Heart left ventricle (tissue), 13 donors: Measurements from ENCODE around the gene SLC51A.

Source experiments
- POLR2A ChIP-seq, 2 donors: fragments of 450-650 bp; IDR thresholded peaks; one replicate each; pipeline ENCODE4 v1.6.1; 2017; ENCODE audit warnings: antibody characterized with exemption in 2 of 2, mild to moderate bottlenecking in 2 of 2, moderate library complexity in 2 of 2
- TF ChIP-seq, protein P1 (sequence below), 12 donors: fragments of 200-600 bp; sonication (generic) in 4 of 12; IDR thresholded peaks; one replicate each; pipeline versions ENCODE4 v1.5.0 to v1.8.0; 2018 to 2022; ENCODE audit warnings: antibody characterized with exemption in 12 of 12, mild to moderate bottlenecking in 5 of 12
- donor health status: ischemic (EF 13 %, LVEDD 7.1; RV severe dilation, severe dysfunction).
- donor health status: DM: no; HTN: yes; CAD: no.
- donor health status: DM: no; HTN: no; CAD: no.
- donor health status: ischemic (EF 25% LVEDD 6.9; RV normal size, moderate dysfunction).
- donor health status: ischemic (EF 25% LVEDD 5.7; RV mildly dilated, moderate dysfunction).
- donor health status: ischemic (EF 35%, LVEDD 5.7; RV mildly dilated, moderate dysfunction).
- donor health status: nonischemic (EF 11% LVEDD 7.7; RV severe dilation, severe dysfunction).
- donor health status: DM: yes; HTN: yes; CAD: no.
- donor health status: PGD.
- donor health status: ischemic (EF 29% LVEDD 5.4; RV normal size, mild dysfunction).
- donor health status: nonischemic (EF 23%, LVEDD 6.1; RV moderate dilation, normal function).

DNA sequence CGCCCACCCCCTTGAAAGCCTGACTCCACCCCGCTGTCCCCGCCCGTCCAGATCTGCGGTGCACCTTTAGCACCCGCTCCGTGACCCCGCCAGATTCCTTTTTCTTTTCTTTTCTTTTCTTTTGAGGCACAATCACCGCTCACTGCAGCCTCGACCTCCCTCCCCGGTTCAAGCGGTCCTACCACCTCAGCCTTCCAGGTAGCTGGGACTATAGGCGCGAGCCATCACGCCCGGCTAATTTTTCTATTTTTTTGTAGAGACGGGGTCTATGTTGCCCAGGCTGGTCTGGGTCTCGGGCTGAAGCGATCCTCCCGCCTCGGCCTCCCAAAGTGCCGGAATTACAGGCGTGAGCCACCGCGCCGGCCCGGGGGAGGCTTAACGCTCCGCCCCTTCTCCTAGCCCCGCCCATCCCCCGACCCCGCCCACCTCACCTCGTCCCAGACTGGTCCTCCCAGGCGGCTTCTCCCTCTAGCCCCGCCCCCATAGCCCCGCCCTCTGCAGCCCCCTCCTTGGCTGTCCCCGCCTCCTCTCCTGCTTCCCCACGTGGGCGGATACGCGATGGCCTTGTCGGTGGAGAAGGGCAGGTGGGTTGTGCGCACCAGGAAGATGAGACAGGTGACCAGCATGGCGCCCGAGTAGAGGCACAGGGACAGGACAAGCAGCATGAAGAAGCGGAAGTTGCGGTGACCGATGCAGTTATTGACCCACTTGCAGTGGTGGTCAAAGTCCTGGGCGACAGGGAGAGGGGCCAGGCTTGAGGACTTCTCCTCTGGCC is 8.3 kb upstream of the SLC51A start:
- no peak for TF ChIP-seq POLR2A (IDR thresholded peaks at IDR 0.05)
- TF ChIP-seq, protein P1, sequence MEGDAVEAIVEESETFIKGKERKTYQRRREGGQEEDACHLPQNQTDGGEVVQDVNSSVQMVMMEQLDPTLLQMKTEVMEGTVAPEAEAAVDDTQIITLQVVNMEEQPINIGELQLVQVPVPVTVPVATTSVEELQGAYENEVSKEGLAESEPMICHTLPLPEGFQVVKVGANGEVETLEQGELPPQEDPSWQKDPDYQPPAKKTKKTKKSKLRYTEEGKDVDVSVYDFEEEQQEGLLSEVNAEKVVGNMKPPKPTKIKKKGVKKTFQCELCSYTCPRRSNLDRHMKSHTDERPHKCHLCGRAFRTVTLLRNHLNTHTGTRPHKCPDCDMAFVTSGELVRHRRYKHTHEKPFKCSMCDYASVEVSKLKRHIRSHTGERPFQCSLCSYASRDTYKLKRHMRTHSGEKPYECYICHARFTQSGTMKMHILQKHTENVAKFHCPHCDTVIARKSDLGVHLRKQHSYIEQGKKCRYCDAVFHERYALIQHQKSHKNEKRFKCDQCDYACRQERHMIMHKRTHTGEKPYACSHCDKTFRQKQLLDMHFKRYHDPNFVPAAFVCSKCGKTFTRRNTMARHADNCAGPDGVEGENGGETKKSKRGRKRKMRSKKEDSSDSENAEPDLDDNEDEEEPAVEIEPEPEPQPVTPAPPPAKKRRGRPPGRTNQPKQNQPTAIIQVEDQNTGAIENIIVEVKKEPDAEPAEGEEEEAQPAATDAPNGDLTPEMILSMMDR (IDR thresholded peaks at IDR 0.05), result no peak
